AG04450 (cell line): ENCODE data around the gene FBN1. TPM values are rescaled to one million over a fixed set of nuclear protein-coding genes. Genes with fewer than 3 reads are reported as not detected.

Source experiments
- CTCF ChIA-PET: fragments of 300-600, 350-600 bp; formaldehyde crosslinking; extraction: SDS; loops from one replicate; lab custom pipeline; 2022; ENCODE audit warnings: antibody characterized with exemption, inconsistent platforms; lab: Charles Lee
- POLR2A ChIA-PET: fragments of 350-600 bp; formaldehyde crosslinking; extraction: SDS; loops from one replicate; lab custom pipeline; 2021; ENCODE audit warnings: antibody characterized with exemption, inconsistent platforms; lab: Yijun Ruan, JAX
- DNase-seq: peaks from one replicate; pipeline ENCODE4 v3.0.0-alpha.2; 2011; ENCODE audit warnings: low read depth, low spot score
- H3K27ac ChIP-seq: one replicate; pipeline ENCODE4 v1.5.1; 2012; ENCODE audit warnings: low read depth, low read length, control low read depth
- H3K27me3 ChIP-seq: one replicate; pipeline ENCODE4 v1.6.0; 2012; ENCODE audit warnings: low read length; ENCODE audit not compliant: control insufficient read depth, insufficient read depth
- H3K4me3 ChIP-seq: 2 replicates; pipeline ENCODE4 v1.5.1; 2011; ENCODE audit warnings: mild to moderate bottlenecking, low read depth, low read length, control low read depth
- H3K9me3 ChIP-seq: 2 replicates; pipeline ENCODE4 v1.5.1; 2012; ENCODE audit warnings: low read length; ENCODE audit not compliant: control insufficient read depth, insufficient read depth
- polyA plus RNA-seq: library from polyadenylated mRNA; depleted of rRNA; stranded (reverse); fragments of >200 nt; gene quantifications from 2 replicates; pipeline ENCODE4 v1.2.3, GENCODE V29; 2011
- TF ChIP-seq, protein P1 (sequence below): IDR thresholded peaks from 2 replicates; pipeline ENCODE4 v1.5.1; 2011; ENCODE audit warnings: low read depth, low read length, control low read depth, inconsistent platforms

FBN1 gene
- polyA plus RNA-seq, 1 experiment, result 530 TPM

GRCh38 chr15:48501208-48501607, 144.3 kb downstream of the FBN1 start:
- H3K27ac ChIP-seq, result no peak overlapping the region
- ChIA-PET CTCF (no interaction called here), POLR2A (no interaction called here)
- no peaks in the 10 kb centered on the region for H3K27me3 ChIP-seq
- TF ChIP-seq, protein P1, sequence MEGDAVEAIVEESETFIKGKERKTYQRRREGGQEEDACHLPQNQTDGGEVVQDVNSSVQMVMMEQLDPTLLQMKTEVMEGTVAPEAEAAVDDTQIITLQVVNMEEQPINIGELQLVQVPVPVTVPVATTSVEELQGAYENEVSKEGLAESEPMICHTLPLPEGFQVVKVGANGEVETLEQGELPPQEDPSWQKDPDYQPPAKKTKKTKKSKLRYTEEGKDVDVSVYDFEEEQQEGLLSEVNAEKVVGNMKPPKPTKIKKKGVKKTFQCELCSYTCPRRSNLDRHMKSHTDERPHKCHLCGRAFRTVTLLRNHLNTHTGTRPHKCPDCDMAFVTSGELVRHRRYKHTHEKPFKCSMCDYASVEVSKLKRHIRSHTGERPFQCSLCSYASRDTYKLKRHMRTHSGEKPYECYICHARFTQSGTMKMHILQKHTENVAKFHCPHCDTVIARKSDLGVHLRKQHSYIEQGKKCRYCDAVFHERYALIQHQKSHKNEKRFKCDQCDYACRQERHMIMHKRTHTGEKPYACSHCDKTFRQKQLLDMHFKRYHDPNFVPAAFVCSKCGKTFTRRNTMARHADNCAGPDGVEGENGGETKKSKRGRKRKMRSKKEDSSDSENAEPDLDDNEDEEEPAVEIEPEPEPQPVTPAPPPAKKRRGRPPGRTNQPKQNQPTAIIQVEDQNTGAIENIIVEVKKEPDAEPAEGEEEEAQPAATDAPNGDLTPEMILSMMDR, result no peak
- DNase-seq, result no peak
- H3K4me3 ChIP-seq, result no peak overlapping the region
- no peaks in the 10 kb centered on the region for H3K9me3 ChIP-seq

GRCh38 chr15:48500595-48500994, 144.9 kb downstream of the FBN1 start:
- H3K27ac ChIP-seq, result no peak overlapping the region
- POLR2A ChIA-PET, result no interaction called here
- no peaks in the 10 kb centered on the region for H3K9me3 ChIP-seq
- no peaks in the 10 kb centered on the region for H3K27me3 ChIP-seq
- TF ChIP-seq, protein P1, result no peak
- CTCF ChIA-PET, result interaction anchor here (0.5 kb wide), 1 partner anchor 87 kb away, joined by 3 read pairs; no protein-coding TSS in a partner anchor
- no peak overlapping the region for H3K4me3 ChIP-seq
- DNase-seq, result no peak

DNA sequence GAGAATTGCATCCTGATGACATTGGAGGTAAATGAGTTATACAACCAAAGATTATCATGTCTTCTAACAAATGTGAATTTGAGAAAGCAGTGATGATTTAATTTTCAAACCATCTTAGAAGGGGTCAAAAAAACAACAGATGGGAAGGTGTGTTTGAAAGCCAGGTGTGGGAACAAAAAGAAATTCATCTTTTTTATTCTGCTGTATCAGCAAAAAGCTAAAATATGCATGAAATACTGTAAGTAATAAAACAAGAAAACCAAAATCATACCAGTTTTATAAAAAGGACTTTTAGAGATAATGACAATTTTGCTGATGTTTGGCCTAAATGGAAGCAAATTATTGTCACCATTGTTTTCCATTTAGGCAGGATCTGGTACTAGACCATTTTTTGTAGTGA, 145.5 kb downstream of the FBN1 start:
- CTCF ChIA-PET, result no interaction called here
- TF ChIP-seq, protein P1, result no peak
- POLR2A ChIA-PET, result no interaction called here
- no peaks in the 10 kb centered on the region for H3K9me3 ChIP-seq
- no peak overlapping the region for H3K4me3 ChIP-seq
- H3K27me3 ChIP-seq, result no peaks in the 10 kb centered on the region
- no peak for DNase-seq
- no peak overlapping the region for H3K27ac ChIP-seq

GRCh38 chr15:48498828-48499227, 146.7 kb downstream of the FBN1 start:
- ChIA-PET POLR2A (no interaction called here), CTCF (no interaction called here)
- H3K27me3 ChIP-seq, result no peaks in the 10 kb centered on the region
- H3K9me3 ChIP-seq, result no peaks in the 10 kb centered on the region
- H3K27ac ChIP-seq, result no peak overlapping the region
- DNase-seq, result no peak
- TF ChIP-seq, protein P1, result no peak
- H3K4me3 ChIP-seq, result no peak overlapping the region

DNA sequence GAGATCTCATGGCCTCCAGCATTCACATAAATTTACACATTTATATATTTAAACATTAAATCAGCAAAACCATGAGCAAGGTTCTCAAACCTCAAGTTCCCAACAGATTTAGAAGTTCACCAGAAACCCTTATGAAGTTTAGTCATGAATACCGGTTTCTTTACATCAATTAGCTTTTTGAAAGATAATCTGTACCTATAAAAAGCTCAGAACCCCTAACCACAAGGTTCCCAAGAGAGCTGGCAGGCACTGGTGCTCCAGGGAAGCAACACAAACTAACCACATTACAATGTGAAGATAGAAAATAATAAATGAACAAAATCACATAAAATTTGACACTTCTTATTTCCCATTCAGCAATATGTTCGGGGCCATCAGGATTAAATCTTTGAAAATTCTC, 150.9 kb downstream of the FBN1 start:
- H3K27me3 ChIP-seq, result no peaks in the 10 kb centered on the region
- ChIA-PET CTCF (interaction anchor here (0.9 to 1.4 kb wide), 3 partner anchors 13 to 137 kb away, joined by 3 to 6 read pairs (median 3); no protein-coding TSS in a partner anchor), POLR2A (interaction anchor here (1.4 kb wide), 2 partner anchors 13 to 35 kb away, joined by 4 to 5 read pairs; no protein-coding TSS in a partner anchor)
- no peak for DNase-seq
- no peaks in the 10 kb centered on the region for H3K9me3 ChIP-seq
- H3K4me3 ChIP-seq, result no peak overlapping the region
- peak overlapping the region; percentile 65 for H3K27ac ChIP-seq
- TF ChIP-seq, protein P1, result no peak
